Activated CD8-positive, alpha-beta memory T cell treated with anti-CD3 and anti-CD28 coated beads, Interleukin-2, amount 10 ng/mL, durations not matched to agents 7 days and 5 days (primary cell): ENCODE results near the gene SGCE. TPM values are rescaled to one million over a fixed set of nuclear protein-coding genes. Genes with fewer than 3 reads are reported as not detected.

Experiments
- ATAC-seq: fragments of 150-1000 bp; cut with Tn5 transposase; one replicate; pipeline ENCODE4 v1.10.0; 2021; ENCODE audit warnings: moderate library complexity
- CTCF ChIA-PET: fragments of 350-600 bp; sonication (Branson Sonifier 250); formaldehyde crosslinking; loops from one replicate; lab custom pipeline; 2021; ENCODE audit warnings: antibody characterized with exemption; lab: Charles Lee
- DNase-seq: peaks from one replicate; pipeline ENCODE4 v3.0.0-alpha.2; 2020
- H3K27ac Mint-ChIP-seq: one replicate; pipeline ENCODE4 v1.8.0; 2021; ENCODE audit warnings: mild to moderate bottlenecking, mixed read lengths
- H3K27me3 Mint-ChIP-seq: one replicate; pipeline ENCODE4 v1.8.0; 2021; ENCODE audit warnings: mixed read lengths
- H3K36me3 Mint-ChIP-seq: one replicate; pipeline ENCODE4 v1.8.0; 2021; ENCODE audit warnings: mild to moderate bottlenecking, mixed read lengths
- H3K4me1 Mint-ChIP-seq: one replicate; pipeline ENCODE4 v1.8.0; 2021; ENCODE audit warnings: mixed read lengths
- H3K4me3 Mint-ChIP-seq: one replicate; pipeline ENCODE4 v1.8.0; 2021; ENCODE audit warnings: mild to moderate bottlenecking, moderate library complexity, mixed read lengths
- H3K9me3 Mint-ChIP-seq: one replicate; pipeline ENCODE4 v1.8.0; 2022; ENCODE audit warnings: low read depth, mixed read lengths
- total RNA-seq, 2 experiments: library from RNA; stranded (reverse); gene quantifications; one replicate each; pipeline ENCODE4 v1.2.3, GENCODE V29; 2021

SGCE gene
- total RNA-seq, 2 experiments from 2014 or later, result 2.4 to 3.2 TPM

GRCh38 chr7:94655126-94655847 is 646 bp downstream of the SGCE start:
- CTCF ChIA-PET, result interaction anchor here (2.8 kb wide), 1 partner anchor 205 kb away, joined by 15 read pairs; no protein-coding TSS in a partner anchor
- Mint-ChIP-seq H3K9me3 (no peaks in the 10 kb centered on the region), H3K27me3 (peaks cover 45% of the 10 kb centered on the region), H3K4me3 (peak overlapping the region; percentile 73), H3K27ac (peak overlapping the region; percentile 8), H3K4me1 (peaks cover 19% of the 10 kb centered on the region), H3K36me3 (no peaks in the 10 kb centered on the region)
- DNase-seq, result no peak
- ATAC-seq, result no peak

DNA sequence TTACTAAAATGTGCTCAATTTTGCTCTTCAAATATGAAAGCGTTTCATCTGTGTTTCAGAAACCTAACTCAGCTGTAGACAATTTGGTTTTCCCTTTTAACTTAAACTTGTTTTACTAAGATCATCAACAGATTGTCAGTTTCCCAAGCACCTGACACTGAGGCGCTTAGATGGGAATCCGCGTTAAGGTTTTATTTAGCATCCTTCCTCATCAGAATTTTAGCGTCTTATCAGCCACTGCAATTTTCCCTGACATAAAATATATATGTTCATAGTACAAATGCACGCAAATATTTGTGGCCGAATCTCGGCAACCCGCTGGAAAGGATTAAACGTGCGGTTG is 1.2 kb downstream of the SGCE start:
- CTCF ChIA-PET, result interaction anchor here (2.8 kb wide), 1 partner anchor 205 kb away, joined by 15 read pairs; no protein-coding TSS in a partner anchor
- Mint-ChIP-seq H3K9me3 (no peaks in the 10 kb centered on the region), H3K4me3 (peak overlapping the region; percentile 73), H3K36me3 (no peaks in the 10 kb centered on the region), H3K27me3 (peaks cover 48% of the 10 kb centered on the region), H3K4me1 (peaks cover 19% of the 10 kb centered on the region), H3K27ac (no peak overlapping the region)
- DNase-seq (no peak), ATAC-seq (no peak)

DNA sequence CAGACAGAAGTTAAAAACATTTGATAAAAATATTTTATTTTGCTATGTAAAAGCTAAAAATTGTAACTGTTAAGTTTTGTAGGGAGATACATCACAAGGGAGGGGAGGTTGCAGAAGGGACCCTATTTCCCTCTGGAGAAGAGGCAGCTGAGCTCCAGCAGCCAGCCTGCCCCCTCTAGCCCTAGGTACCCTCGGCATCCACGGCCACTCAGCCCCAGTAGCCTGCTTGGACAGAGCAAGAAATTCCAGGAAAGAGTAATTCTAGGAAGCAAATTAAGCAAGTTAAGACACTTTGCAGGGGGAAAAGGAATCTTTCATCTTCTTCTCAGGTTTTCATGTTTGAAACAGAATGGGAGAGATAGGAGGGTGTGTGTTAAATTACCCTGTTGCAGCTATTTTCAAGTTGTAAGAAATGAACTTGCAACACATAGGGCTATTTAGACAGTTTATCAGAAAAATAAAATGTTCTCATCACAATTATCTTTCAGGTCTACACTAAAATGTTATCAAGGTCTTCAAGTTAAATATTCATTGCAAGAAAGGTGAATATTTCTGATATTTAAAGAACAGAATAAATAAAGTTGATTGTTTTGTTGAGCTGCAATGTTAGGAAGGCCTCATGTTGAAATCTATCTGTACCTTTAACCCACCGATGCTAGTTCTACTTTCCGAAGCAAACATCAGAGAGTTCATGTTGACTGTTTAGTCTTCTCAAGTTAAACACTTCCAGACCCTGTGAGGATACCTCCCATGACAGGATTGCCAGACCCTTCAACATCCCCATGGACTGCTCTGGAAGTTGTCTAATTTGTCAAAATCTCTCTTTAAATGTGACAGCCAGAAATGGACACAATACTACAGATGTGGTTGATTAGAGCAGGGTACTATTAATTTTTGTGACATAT is 5.5 kb downstream of the SGCE start:
- DNase-seq, result no peak
- H3K9me3 Mint-ChIP-seq, result no peaks in the 10 kb centered on the region
- peaks cover 9% of the 10 kb centered on the region for H3K4me1 Mint-ChIP-seq
- peaks cover 69% of the 10 kb centered on the region for H3K27me3 Mint-ChIP-seq
- no peak overlapping the region for H3K4me3 Mint-ChIP-seq
- no peak overlapping the region for H3K27ac Mint-ChIP-seq
- no peak for ATAC-seq
- CTCF ChIA-PET, result no interaction called here
- H3K36me3 Mint-ChIP-seq, result no peaks in the 10 kb centered on the region

DNA sequence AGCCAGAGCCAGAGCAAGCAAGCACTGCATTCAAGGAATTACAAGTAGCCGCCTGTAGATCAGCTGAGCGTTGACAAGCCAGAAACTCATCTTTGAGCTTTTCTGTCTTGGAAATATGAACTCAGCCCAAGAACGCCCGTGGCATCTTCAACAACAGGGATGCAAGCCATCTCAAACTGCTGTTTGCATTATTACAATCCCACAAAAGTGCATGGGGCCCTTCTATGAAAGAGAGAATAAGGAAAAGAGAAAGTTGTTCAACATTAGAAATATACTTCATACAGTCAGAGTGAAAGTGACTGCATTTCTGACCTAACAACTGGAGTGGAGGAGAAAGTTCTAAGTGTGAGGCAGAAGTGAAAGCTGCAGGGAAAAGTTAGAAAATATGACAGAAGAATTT is 6.5 kb downstream of the SGCE start:
- no peaks in the 10 kb centered on the region for H3K4me1 Mint-ChIP-seq
- no peak overlapping the region for H3K27ac Mint-ChIP-seq
- CTCF ChIA-PET, result no interaction called here
- peaks cover 65% of the 10 kb centered on the region for H3K27me3 Mint-ChIP-seq
- H3K4me3 Mint-ChIP-seq, result no peak overlapping the region
- no peaks in the 10 kb centered on the region for H3K36me3 Mint-ChIP-seq
- H3K9me3 Mint-ChIP-seq, result no peaks in the 10 kb centered on the region
- no peak for ATAC-seq
- no peak for DNase-seq

DNA sequence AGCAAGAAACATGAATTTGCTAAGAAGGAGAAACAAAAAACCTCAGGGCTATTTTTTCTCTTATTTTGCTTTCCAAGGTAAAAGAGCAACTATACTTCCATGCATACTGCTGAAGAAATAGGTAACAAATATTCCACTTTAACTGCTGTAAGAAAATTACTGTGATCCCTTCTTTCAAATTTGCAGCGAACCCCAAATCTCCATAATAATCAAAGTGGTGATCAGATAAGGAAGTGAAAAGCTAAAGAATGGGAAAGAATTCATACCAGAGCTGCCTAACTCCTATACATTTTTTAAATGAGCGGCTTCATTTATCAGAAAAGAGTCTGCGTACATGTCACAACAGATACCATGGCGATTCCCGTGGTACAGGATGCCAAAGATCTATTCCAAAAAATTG is 7.2 kb downstream of the SGCE start:
- Mint-ChIP-seq H3K27me3 (peaks cover 64% of the 10 kb centered on the region), H3K27ac (no peak overlapping the region), H3K36me3 (no peaks in the 10 kb centered on the region), H3K9me3 (no peaks in the 10 kb centered on the region), H3K4me1 (no peaks in the 10 kb centered on the region), H3K4me3 (no peak overlapping the region)
- CTCF ChIA-PET, result no interaction called here
- ATAC-seq (no peak), DNase-seq (no peak)

DNA sequence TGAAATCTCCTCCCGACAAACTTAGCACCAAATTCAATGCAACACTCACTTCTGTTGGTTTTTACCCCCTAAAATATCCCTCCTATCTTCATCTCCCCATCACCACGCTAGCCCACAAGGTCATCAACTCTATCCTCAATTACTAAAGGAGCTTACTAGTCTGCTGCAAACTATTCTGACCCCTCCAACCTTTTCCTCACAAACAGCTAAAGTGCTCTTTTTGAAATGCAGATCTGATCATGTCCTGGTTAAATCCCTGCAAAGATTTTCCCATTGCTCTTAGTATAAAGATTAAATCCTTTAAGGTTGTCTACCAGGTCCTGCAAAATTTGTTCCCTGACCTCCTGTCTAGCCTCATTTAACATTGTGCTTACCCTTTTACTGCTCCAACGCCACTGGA is 8.6 kb downstream of the SGCE start:
- H3K36me3 Mint-ChIP-seq, result no peaks in the 10 kb centered on the region
- H3K4me1 Mint-ChIP-seq, result no peaks in the 10 kb centered on the region
- no peak overlapping the region for H3K27ac Mint-ChIP-seq
- CTCF ChIA-PET, result no interaction called here
- ATAC-seq, result no peak
- peaks cover 64% of the 10 kb centered on the region for H3K27me3 Mint-ChIP-seq
- DNase-seq, result no peak
- no peak overlapping the region for H3K4me3 Mint-ChIP-seq
- no peaks in the 10 kb centered on the region for H3K9me3 Mint-ChIP-seq

GRCh38 chr7:94643771-94644545 is 12.0 kb downstream of the SGCE start:
- Mint-ChIP-seq H3K9me3 (no peaks in the 10 kb centered on the region), H3K27me3 (peaks cover 57% of the 10 kb centered on the region), H3K4me3 (no peak overlapping the region), H3K27ac (no peak overlapping the region), H3K36me3 (no peaks in the 10 kb centered on the region), H3K4me1 (no peaks in the 10 kb centered on the region)
- CTCF ChIA-PET, result no interaction called here
- DNase-seq, result no peak
- ATAC-seq, result no peak

DNA sequence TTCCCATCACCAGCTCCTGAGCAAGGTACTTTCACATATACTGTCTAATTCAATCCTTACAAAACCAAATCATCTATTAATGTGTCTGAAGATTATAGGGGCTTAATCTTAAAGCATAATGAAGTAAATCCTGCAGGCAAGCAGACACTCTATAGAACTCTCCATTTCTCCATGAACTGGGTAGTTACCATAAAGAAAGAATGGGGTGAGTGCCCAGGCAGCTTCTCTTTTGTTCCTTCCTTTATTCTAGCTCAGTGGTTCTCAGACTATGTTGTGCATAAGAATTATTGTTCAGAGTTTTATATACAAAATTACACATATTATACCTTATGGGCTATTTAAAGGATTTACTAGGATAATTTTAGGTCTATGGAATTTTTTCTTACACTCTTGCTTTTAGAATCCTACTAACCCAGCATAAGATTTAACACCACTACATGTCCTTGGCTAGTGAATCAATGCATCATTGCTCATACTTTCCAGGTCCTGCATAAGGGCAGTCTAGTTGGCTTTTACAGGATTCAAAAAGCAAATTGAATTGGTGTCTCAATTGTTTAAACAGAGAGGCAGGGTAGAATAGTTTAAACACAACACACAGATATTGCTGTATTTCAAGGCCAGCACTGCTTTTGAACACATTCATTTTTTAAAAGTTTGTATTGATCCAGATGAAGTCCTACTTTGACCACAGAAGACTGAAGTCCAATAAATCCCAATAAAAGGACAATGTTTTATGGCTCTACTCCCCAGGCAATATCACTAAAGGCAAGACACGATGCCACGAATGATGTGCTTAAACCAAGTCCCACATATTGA is 12.9 kb downstream of the SGCE start:
- Mint-ChIP-seq H3K4me3 (no peak overlapping the region), H3K9me3 (no peaks in the 10 kb centered on the region), H3K27me3 (peaks cover 56% of the 10 kb centered on the region), H3K27ac (no peak overlapping the region), H3K4me1 (no peaks in the 10 kb centered on the region), H3K36me3 (no peaks in the 10 kb centered on the region)
- no peak for DNase-seq
- ATAC-seq, result no peak
- CTCF ChIA-PET, result no interaction called here

DNA sequence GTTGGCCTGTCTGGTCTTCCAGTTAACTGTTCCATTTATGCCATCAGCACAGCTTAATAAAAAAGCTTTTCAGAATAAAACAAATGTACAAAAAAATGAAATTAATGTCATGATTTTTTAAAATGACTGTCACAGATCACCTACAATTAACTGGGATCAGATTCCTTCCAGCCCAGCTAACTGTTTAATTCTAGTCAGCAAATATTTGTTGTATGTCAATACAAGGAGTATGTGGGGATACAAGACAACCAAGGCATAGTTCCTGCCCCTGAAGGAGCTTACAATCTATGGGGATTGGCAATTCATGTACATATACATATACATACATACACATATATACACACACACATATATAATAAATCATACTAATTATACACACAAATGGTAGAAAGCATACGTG is 16.5 kb downstream of the SGCE start:
- DNase-seq, result no peak
- H3K4me3 Mint-ChIP-seq, result no peak overlapping the region
- H3K9me3 Mint-ChIP-seq, result no peaks in the 10 kb centered on the region
- no peaks in the 10 kb centered on the region for H3K36me3 Mint-ChIP-seq
- no peak overlapping the region for H3K27ac Mint-ChIP-seq
- H3K4me1 Mint-ChIP-seq, result no peaks in the 10 kb centered on the region
- ATAC-seq, result no peak
- H3K27me3 Mint-ChIP-seq, result peaks cover 56% of the 10 kb centered on the region
- CTCF ChIA-PET, result no interaction called here

DNA sequence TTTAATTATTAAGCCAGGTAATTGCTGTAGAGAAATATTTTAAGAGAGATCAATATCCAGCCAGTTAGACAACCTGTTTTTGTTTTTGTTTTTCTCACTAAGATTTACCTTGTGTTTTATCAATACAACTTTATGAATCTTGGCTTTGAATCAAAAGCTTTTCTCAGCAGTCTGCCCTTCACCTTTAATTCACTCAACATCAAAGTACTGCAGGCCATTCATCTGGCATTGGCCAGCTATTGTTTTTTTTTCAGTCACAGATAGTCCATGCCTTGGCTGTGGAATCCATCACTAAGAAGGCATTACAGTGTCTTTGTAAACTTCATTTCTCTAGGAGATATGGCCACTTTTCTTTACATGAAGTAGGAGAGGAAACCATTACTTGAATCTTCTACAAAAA is 20.2 kb downstream of the SGCE start:
- DNase-seq (no peak), ATAC-seq (no peak)
- H3K4me3 Mint-ChIP-seq, result no peak overlapping the region
- H3K27me3 Mint-ChIP-seq, result peaks cover 44% of the 10 kb centered on the region
- H3K9me3 Mint-ChIP-seq, result no peaks in the 10 kb centered on the region
- H3K4me1 Mint-ChIP-seq, result no peaks in the 10 kb centered on the region
- CTCF ChIA-PET, result no interaction called here
- H3K36me3 Mint-ChIP-seq, result no peaks in the 10 kb centered on the region
- H3K27ac Mint-ChIP-seq, result no peak overlapping the region

DNA sequence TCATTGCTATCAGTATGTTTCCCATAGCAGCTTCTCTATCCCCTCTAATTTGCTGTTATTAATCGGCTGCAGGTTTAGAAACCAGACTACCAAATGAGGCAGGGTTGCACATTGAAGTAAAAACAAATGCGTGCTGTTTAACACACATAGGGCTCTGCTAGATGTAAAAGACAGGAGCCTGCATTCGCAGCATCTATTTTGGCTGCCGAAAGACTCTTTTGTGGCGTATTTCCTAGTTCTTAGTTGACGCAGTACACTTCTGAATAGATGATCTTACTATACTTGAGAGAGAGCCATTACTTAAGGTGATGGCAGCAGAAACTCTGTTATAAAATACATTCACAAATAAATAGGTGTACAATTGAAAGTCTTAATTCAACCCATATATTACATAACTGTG is 21.4 kb downstream of the SGCE start:
- no peaks in the 10 kb centered on the region for H3K9me3 Mint-ChIP-seq
- ATAC-seq (no peak), DNase-seq (no peak)
- no peak overlapping the region for H3K27ac Mint-ChIP-seq
- no peaks in the 10 kb centered on the region for H3K4me1 Mint-ChIP-seq
- no peaks in the 10 kb centered on the region for H3K36me3 Mint-ChIP-seq
- peaks cover 36% of the 10 kb centered on the region for H3K27me3 Mint-ChIP-seq
- CTCF ChIA-PET, result interaction anchor here (1.6 kb wide), 1 partner anchor 10 kb away, joined by 4 read pairs; no protein-coding TSS in a partner anchor
- no peak overlapping the region for H3K4me3 Mint-ChIP-seq

DNA sequence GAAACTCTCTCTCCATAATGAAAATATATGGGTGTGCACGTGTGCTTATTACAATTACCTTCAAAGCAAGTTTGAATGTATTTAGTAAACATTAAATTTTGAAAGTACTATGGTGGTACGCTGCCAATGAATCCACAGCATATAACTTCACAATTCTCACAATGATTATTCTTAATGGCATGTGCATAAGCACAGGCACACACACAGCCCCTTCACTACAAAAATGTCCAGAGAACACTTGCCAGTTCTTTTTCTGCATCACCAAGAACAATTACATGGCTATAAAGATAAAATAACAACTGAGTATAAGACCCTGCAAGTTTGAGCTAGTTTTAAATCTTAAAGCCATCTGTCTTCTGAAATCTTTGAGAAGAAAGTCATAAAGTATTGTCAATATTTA is 22.2 kb downstream of the SGCE start:
- Mint-ChIP-seq H3K27me3 (peaks cover 32% of the 10 kb centered on the region), H3K36me3 (no peaks in the 10 kb centered on the region), H3K4me1 (no peaks in the 10 kb centered on the region), H3K27ac (no peak overlapping the region), H3K9me3 (no peaks in the 10 kb centered on the region), H3K4me3 (no peak overlapping the region)
- CTCF ChIA-PET, result interaction anchor here (1.6 kb wide), 1 partner anchor 9 kb away, joined by 4 read pairs; no protein-coding TSS in a partner anchor
- ATAC-seq (no peak), DNase-seq (no peak)

DNA sequence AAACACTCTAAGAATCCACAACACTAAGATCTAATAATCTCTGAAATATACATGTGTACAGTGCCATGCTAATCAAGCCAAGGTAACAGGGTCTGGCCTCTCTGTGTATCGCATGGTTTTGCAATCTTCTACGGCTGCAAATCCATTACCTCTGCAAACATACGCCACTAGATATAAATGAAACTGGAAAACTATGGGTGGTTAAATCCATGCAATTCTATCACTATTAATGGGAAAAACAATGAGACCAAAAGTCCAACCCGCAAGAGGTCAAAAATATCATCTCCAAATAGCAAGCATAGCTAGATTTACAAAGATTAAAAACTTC is 23.0 kb downstream of the SGCE start:
- no peak for DNase-seq
- H3K9me3 Mint-ChIP-seq, result no peaks in the 10 kb centered on the region
- peaks cover 30% of the 10 kb centered on the region for H3K27me3 Mint-ChIP-seq
- no peaks in the 10 kb centered on the region for H3K36me3 Mint-ChIP-seq
- CTCF ChIA-PET, result interaction anchor here (1.6 kb wide), 1 partner anchor 8 kb away, joined by 4 read pairs; no protein-coding TSS in a partner anchor
- H3K4me1 Mint-ChIP-seq, result no peaks in the 10 kb centered on the region
- no peak for ATAC-seq
- H3K27ac Mint-ChIP-seq, result no peak overlapping the region
- H3K4me3 Mint-ChIP-seq, result no peak overlapping the region
